GM10266 (cell line): ENCODE data around the gene CDPF1.

Experiments
- DNase-seq: peaks from one replicate; pipeline ENCODE4 v3.0.0; 2012; ENCODE audit errors: extremely low spot score
- CTCF ChIP-seq: IDR thresholded peaks from 2 replicates; pipeline ENCODE4 v1.5.1; 2012; ENCODE audit warnings: mild to moderate bottlenecking, low read depth; ENCODE audit not compliant: control insufficient read depth, insufficient read depth; ENCODE audit errors: missing control alignments

Gene CDPF1

GRCh38 chr22:46293577-46294260 lies 43.6 kb upstream of the CDPF1 start:
- DNase-seq, result no peak
- TF ChIP-seq CTCF, result no peak

DNA sequence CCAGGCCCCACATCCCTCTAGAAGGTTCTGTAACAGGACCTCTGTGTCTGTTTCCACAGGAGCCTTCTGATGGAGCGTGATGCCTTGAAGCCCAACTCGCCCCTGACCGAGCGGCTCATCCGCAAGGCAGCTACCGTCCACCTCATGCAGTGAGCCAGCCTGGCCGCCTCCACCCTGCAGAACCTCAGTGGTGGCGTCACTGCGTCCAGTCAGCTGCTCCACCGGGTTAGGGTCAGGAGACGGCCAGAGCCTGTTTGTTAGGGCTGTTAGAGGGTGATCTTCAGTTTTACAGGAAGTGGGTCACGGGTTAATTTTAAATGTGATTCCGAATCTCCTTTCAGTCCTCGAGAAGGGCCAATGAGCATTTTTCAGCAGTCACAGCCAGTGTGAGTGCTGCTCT lies 42.6 kb upstream of the CDPF1 start:
- TF ChIP-seq CTCF, result no peak
- no peak for DNase-seq

DNA sequence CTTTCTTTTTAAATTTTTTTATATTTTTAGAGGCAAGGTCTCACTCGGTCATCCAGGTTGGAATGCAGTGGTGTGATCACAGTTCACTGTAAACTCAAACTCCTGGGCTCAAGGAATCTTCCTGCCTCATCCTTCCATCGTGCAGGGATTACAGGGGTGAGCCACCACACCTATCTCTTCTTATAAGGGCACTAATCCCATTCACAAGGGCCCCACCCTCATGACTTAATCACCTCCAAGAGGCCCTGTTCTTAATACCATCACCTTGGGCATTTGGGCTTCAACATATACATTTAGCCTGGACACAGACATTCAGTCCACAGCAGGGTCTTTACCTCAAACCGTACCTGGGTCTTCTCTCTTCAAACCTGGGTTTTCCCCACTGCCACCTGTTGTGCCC lies 42.1 kb upstream of the CDPF1 start:
- TF ChIP-seq CTCF, result no peak
- DNase-seq, result no peak

GRCh38 chr22:46290843-46291785 lies 41.0 kb upstream of the CDPF1 start:
- TF ChIP-seq CTCF, result no peak
- DNase-seq, result no peak

GRCh38 chr22:46290121-46290842 lies 40.2 kb upstream of the CDPF1 start:
- no peak for TF ChIP-seq CTCF
- no peak for DNase-seq

- TF ChIP-seq CTCF, result no peak
These were observed 39.3 kb upstream of the CDPF1 start for GRCh38 chr22:46289244-46289891.

DNA sequence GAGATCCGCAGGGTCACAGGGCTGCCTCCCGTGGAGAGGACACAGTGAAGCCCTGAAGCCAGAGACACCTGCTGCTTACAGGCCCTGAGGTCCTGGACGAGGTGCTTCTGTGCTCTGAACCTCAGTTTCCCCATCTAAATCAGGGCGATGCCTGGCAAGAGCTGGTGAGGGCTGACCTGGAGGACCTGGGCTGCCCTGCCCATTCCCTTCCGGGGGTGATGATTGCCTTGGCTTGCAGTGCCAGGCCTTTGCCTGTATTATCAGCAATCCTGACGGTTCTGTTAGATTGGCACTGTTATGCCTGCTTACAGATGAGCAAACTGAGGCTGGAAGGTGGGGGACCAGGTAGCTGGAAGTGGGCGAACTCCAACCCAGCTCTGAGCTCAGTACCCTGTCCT lies 38.8 kb upstream of the CDPF1 start:
- TF ChIP-seq CTCF, result no peak
- no peak for DNase-seq

More at GRCh38 chr22:46289244-46289891, 39.3 kb upstream of the CDPF1 start:
- DNase-seq, result no peak
